Naive thymus-derived CD4-positive, alpha-beta T cell (primary cell): ENCODE results near the gene GALNT13. TPM values are rescaled to one million over a fixed set of nuclear protein-coding genes. Genes with fewer than 3 reads are reported as not detected.

ENCODE experiments used
- ATAC-seq: fragments of 150-1000 bp; cut with Tn5 transposase; 2 replicates; pipeline ENCODE4 v1.10.0; 2021; ENCODE audit warnings: mild to moderate bottlenecking, moderate library complexity
- CTCF ChIA-PET: fragments of 350-600 bp; sonication (Branson Sonifier 250); formaldehyde crosslinking; loops from one replicate; lab custom pipeline; 2021; ENCODE audit warnings: antibody characterized with exemption; lab: Charles Lee
- POLR2A ChIA-PET: fragments of 350-600 bp; sonication (Branson Sonifier 250); formaldehyde crosslinking; loops from one replicate; lab custom pipeline; 2021; ENCODE audit warnings: antibody characterized with exemption, inconsistent platforms; lab: Charles Lee
- DNase-seq, 9 donors: peaks; one replicate each; pipeline versions ENCODE4 v3.0.0 to v3.0.0-alpha.2; 2020 to 2022; ENCODE audit warnings: mixed read lengths in 1 of 9
- H3K27ac ChIP-seq: one replicate; pipeline ENCODE4 v1.7.0; 2013; ENCODE audit warnings: mild to moderate bottlenecking, low read depth, low read length, moderate library complexity
- H3K27me3 ChIP-seq, 2 donors: one replicate each; pipeline ENCODE4 v1.7.0; 2013; ENCODE audit warnings: low read length in 2 of 2, mild to moderate bottlenecking in 2 of 2, moderate library complexity in 2 of 2; ENCODE audit not compliant: control insufficient read depth in 2 of 2, insufficient read depth in 2 of 2
- H3K36me3 ChIP-seq, 3 experiments: 1 replicate in 2 of 3; 2 replicates in 1 of 3; pipeline ENCODE4 v1.7.0; 2013; ENCODE audit warnings: low read length in 3 of 3, mild to moderate bottlenecking in 3 of 3, moderate library complexity in 1 of 3; ENCODE audit not compliant: insufficient read depth in 3 of 3, control insufficient read depth in 2 of 3
- H3K4me1 ChIP-seq, 2 donors: one replicate each; pipeline ENCODE4 v1.7.0; 2013; ENCODE audit warnings: low read length in 2 of 2, mild to moderate bottlenecking in 2 of 2, moderate library complexity in 1 of 2; ENCODE audit not compliant: control insufficient read depth in 2 of 2, insufficient read depth in 2 of 2
- H3K4me3 ChIP-seq: 2 replicates; pipeline ENCODE4 v1.7.0; 2013; ENCODE audit warnings: mild to moderate bottlenecking, low read length
- H3K9me3 ChIP-seq, 3 experiments: 1 replicate in 2 of 3; 2 replicates in 1 of 3; pipeline ENCODE4 v1.7.0; 2013; ENCODE audit warnings: low read length in 3 of 3; ENCODE audit not compliant: control insufficient read depth in 2 of 3
- H3K27ac Mint-ChIP-seq, 9 donors: one replicate each; pipeline ENCODE4 v1.8.0; 2020 to 2022; ENCODE audit warnings: mixed read lengths in 9 of 9, mild to moderate bottlenecking in 8 of 9, moderate library complexity in 5 of 9, inconsistent platforms in 2 of 9
- H3K27me3 Mint-ChIP-seq, 5 donors: one replicate each; pipeline ENCODE4 v1.8.0; 2021 to 2022; ENCODE audit warnings: mixed read lengths in 5 of 5, mild to moderate bottlenecking in 1 of 5
- H3K36me3 Mint-ChIP-seq, 5 donors: one replicate each; pipeline ENCODE4 v1.8.0; 2020 to 2022; ENCODE audit warnings: mixed read lengths in 5 of 5, mild to moderate bottlenecking in 3 of 5, inconsistent platforms in 1 of 5
- H3K4me1 Mint-ChIP-seq, 7 donors: one replicate each; pipeline ENCODE4 v1.8.0; 2020 to 2022; ENCODE audit warnings: mixed read lengths in 7 of 7, mild to moderate bottlenecking in 3 of 7, inconsistent platforms in 1 of 7
- H3K4me3 Mint-ChIP-seq, 10 donors: one replicate each; pipeline ENCODE4 v1.8.0; 2020 to 2022; ENCODE audit warnings: mild to moderate bottlenecking in 10 of 10, mixed read lengths in 10 of 10, moderate library complexity in 6 of 10, inconsistent platforms in 2 of 10
- H3K9me3 Mint-ChIP-seq, 11 donors: one replicate each; pipeline ENCODE4 v1.8.0; 2020 to 2022; ENCODE audit warnings: mixed read lengths in 11 of 11, mild to moderate bottlenecking in 4 of 11, inconsistent platforms in 1 of 11, moderate library complexity in 1 of 11
- intact Hi-C, 2 donors: fragments of 100-400 bp; cut with micrococcal nuclease; formaldehyde crosslinking; loops; one replicate each; pipeline ENCODE4 v1.15.1; 2023
- polyA plus RNA-seq, 2 donors: library from polyadenylated mRNA; unstranded; fragments of 300-500 nt; fragmentation: Illumina TruSeq; gene quantifications; one replicate each; pipeline ENCODE4 v1.2.3, GENCODE V29; 2021
- total RNA-seq, 6 experiments: library from RNA in 5 of 6; stranded (reverse) in 5 of 6; gene quantifications; 1 replicate in 5 of 6; 2 replicates in 1 of 6; pipeline ENCODE4 v1.2.3 and lab custom pipeline; 2021 to 2026

GALNT13 gene
- total and polyA plus RNA-seq, 7 experiments from 2014 or later: 0.44 TPM; not detected in 6

DNA sequence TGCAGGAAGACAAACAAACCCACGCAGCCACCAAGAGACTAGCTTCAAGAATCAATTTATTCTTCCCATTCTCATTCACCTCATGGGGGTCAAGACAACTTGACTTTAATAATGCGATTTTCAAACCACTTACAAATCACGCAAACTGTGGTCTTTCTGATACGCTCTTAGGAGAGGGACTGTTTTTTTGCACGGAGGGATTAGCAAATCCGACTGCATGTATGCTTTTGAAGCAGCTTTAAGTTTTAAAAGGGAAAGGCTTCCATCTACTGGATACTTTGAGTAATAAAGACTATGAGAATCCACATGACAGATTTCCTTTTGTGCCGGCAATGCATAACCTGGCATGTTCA is 503.8 kb downstream of the GALNT13 start:
- H3K36me3 Mint-ChIP-seq: no peaks in the 10 kb centered on the region
- H3K36me3 ChIP-seq: no peaks in the 10 kb centered on the region
- peak in 1 of 9 donors; percentile 7 for DNase-seq

DNA sequence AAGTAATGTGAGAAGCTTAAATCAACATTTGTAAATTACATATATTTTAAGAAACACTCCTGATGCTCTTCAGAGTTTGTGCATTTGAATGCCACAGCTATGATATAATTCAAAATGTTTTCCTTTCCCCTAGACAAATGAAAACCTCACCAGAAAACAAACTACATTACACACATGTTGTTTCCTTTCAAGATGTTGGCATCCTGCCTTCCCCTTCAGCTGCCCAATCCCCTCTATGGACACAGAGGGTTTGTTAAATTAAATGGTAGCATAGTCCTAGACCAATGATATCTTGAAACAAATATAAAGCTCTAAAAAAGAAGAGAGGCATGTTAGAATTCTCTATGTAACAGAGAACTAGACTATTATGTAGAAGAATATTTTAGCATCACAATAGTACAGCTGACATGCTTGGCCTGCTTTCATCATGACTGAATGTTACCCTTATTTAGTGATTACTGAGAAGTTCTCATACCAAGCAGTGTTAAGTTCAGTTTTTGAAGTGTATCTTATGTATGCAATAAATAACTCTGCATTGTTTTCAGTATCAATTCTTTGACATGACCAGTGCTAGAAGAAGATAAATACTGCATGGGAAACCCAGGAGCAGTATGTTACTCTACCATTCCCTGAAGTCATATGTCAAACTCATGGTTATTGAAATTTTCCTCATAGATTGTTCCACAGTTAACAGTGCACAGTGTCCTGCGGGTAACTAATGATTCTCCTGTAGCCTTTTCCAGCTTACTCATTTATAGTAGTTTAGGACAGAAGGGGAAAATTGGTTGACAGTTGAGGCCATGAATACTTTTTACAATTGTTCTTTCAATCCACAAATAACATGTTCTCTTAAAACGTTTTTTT is 510.4 kb downstream of the GALNT13 start:
- POLR2A ChIA-PET: no interaction called here
- no peaks in the 10 kb centered on the region for H3K9me3 ChIP-seq
- H3K27me3 Mint-ChIP-seq: no peaks in the 10 kb centered on the region
- H3K4me1 Mint-ChIP-seq: no peaks in the 10 kb centered on the region
- H3K4me1 ChIP-seq: no peaks in the 10 kb centered on the region
- CTCF ChIA-PET: no interaction called here
- H3K27ac ChIP-seq: no peak overlapping the region
- no peak for ATAC-seq
- H3K27ac Mint-ChIP-seq: no peak overlapping the region
- H3K9me3 Mint-ChIP-seq: peaks cover 0 to 4% (median 0%) of the 10 kb centered on the region in 11 donors
- H3K4me3 ChIP-seq: no peak overlapping the region
- intact Hi-C loops: no loop called here
- H3K4me3 Mint-ChIP-seq: no peak overlapping the region
- H3K36me3 Mint-ChIP-seq: no peaks in the 10 kb centered on the region
- no peaks in the 10 kb centered on the region for H3K27me3 ChIP-seq
- no peaks in the 10 kb centered on the region for H3K36me3 ChIP-seq
- no peak for DNase-seq

More for the DNA sequence above, 503.8 kb downstream of the GALNT13 start:
- H3K4me1 ChIP-seq: no peaks in the 10 kb centered on the region
- CTCF ChIA-PET: interaction anchor here (0.7 kb wide), 1 partner anchor 1691 kb away, joined by 3 read pairs; no protein-coding TSS in a partner anchor
- Mint-ChIP-seq H3K27me3 (peaks cover 0 to 4% (median 0%) of the 10 kb centered on the region in 5 donors), H3K9me3 (no peaks in the 10 kb centered on the region), H3K27ac (no peak overlapping the region), H3K4me3 (no peak overlapping the region), H3K4me1 (peaks cover 0 to 5% (median 0%) of the 10 kb centered on the region in 7 donors)
- H3K27me3 ChIP-seq: no peaks in the 10 kb centered on the region
- H3K9me3 ChIP-seq: no peaks in the 10 kb centered on the region
- intact Hi-C loops: loop anchor here in 1 of 2 donors (10.0 kb wide), 1 partner anchor 1451 kb away; no protein-coding TSS in a partner anchor
- POLR2A ChIA-PET: interaction anchor here (0.6 kb wide), 1 partner anchor 661 kb away, joined by 3 read pairs; no protein-coding TSS in a partner anchor
- ATAC-seq: no peak
- H3K27ac ChIP-seq: no peak overlapping the region
- H3K4me3 ChIP-seq: no peak overlapping the region

DNA sequence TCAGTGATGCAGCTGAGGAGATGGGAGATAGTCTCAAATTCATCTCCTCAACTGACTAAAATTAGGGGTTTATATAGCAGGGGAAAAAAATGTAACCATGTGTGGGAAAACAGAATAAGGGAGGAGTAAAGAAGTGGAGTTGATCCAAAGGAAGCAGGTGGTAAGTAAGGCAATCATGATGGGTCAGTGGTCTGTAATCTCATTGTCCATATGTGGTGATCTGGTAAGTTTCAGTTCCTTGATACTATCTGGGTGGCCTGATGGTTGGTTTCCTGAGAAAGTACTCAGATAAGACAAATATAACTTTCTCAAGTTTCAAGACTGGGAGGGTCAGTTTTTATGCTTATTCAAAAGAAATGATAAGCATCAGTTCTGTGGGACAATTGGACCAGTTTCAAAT is 514.5 kb downstream of the GALNT13 start:
- no peak overlapping the region for H3K27ac ChIP-seq
- no peaks in the 10 kb centered on the region for H3K27me3 Mint-ChIP-seq
- peaks cover 0 to 2% (median 0%) of the 10 kb centered on the region in 7 donors for H3K4me1 Mint-ChIP-seq
- H3K4me1 ChIP-seq: no peaks in the 10 kb centered on the region
- H3K9me3 ChIP-seq: no peaks in the 10 kb centered on the region
- ChIA-PET POLR2A (no interaction called here), CTCF (no interaction called here)
- peaks cover 0 to 10% (median 3%) of the 10 kb centered on the region in 11 donors for H3K9me3 Mint-ChIP-seq
- no peaks in the 10 kb centered on the region for H3K36me3 ChIP-seq
- H3K27me3 ChIP-seq: no peaks in the 10 kb centered on the region
- no peaks in the 10 kb centered on the region for H3K36me3 Mint-ChIP-seq
- H3K4me3 Mint-ChIP-seq: no peak overlapping the region
- no peak for ATAC-seq
- intact Hi-C loops: no loop called here
- H3K4me3 ChIP-seq: no peak overlapping the region
- no peak for DNase-seq
- no peak overlapping the region for H3K27ac Mint-ChIP-seq

DNA sequence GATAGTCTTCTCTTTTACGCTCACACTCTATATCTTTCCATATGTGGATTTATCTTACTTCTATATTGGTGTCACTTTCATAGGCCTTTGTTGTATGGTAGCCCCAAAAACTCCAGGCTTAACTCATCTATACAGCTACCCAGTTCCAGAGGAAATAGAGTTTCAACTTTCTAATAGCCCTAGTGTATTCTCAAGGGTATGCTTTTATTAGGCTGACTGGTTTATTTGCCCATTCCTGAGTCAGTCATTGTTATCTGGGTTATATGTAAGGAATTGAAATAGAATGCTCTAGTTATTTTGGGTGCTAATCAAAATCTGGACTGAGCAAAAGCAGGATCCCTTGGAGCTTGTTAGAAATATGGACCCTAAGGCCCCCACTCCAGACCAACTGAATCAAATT is 519.3 kb downstream of the GALNT13 start:
- ChIA-PET CTCF (no interaction called here), POLR2A (no interaction called here)
- Mint-ChIP-seq H3K9me3 (peaks cover 0 to 14% (median 4%) of the 10 kb centered on the region in 11 donors), H3K4me1 (peaks cover 0 to 2% (median 0%) of the 10 kb centered on the region in 7 donors), H3K27ac (no peak overlapping the region), H3K27me3 (no peaks in the 10 kb centered on the region), H3K36me3 (no peaks in the 10 kb centered on the region), H3K4me3 (no peak overlapping the region)
- Histone ChIP-seq H3K27me3 (no peaks in the 10 kb centered on the region), H3K4me3 (no peak overlapping the region), H3K36me3 (no peaks in the 10 kb centered on the region), H3K4me1 (no peaks in the 10 kb centered on the region), H3K27ac (no peak overlapping the region), H3K9me3 (no peaks in the 10 kb centered on the region)
- intact Hi-C loops: no loop called here
- DNase-seq (no peak), ATAC-seq (no peak)

DNA sequence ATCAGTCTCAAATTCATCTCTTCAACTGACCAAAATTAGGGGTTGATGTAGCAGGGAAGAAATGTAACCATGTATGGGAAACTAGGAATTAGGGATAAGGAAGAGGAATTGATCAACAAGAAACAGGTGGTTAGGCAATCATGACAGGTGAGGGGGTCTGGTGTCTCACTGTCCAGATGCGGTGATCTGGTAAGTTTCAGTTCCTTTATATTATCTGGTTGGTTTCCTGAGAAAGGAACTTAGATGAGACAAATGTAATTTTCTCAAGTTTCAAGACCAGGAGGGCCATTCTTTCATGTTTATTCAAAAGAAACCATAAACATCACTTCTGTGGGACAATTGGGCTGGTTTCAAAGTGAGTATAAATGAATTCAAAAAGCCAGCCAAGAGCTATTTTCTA is 520.5 kb downstream of the GALNT13 start:
- ATAC-seq (no peak), DNase-seq (no peak)
- Mint-ChIP-seq H3K4me1 (peaks cover 0 to 2% (median 0%) of the 10 kb centered on the region in 7 donors), H3K9me3 (peaks cover 0 to 14% (median 4%) of the 10 kb centered on the region in 11 donors), H3K27me3 (no peaks in the 10 kb centered on the region), H3K36me3 (no peaks in the 10 kb centered on the region), H3K27ac (no peak overlapping the region), H3K4me3 (no peak overlapping the region)
- H3K36me3 ChIP-seq: no peaks in the 10 kb centered on the region
- no peaks in the 10 kb centered on the region for H3K27me3 ChIP-seq
- H3K27ac ChIP-seq: no peak overlapping the region
- intact Hi-C loops: no loop called here
- ChIA-PET POLR2A (no interaction called here), CTCF (no interaction called here)
- H3K4me1 ChIP-seq: no peaks in the 10 kb centered on the region
- H3K4me3 ChIP-seq: no peak overlapping the region
- no peaks in the 10 kb centered on the region for H3K9me3 ChIP-seq

DNA sequence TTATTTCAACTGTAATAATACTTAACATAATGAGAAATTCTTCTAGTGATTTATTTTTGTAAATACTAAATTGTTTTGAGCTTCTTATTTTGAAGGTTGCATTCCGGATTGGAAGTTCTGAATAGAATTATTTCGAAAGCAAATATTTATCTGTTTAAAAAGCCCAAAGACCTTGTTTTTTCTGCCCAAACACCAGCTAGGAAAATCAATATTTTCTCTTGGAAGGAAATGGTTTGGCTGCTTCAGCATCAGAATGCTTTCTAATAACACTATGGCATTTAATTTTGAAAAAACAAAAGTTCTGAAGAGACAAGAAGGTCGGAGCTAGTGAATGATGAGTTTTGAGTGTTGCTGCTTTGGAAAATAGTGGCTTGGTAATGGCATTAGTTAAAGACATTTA is 522.9 kb downstream of the GALNT13 start:
- H3K9me3 Mint-ChIP-seq: peaks cover 0 to 10% (median 2%) of the 10 kb centered on the region in 11 donors
- ChIA-PET POLR2A (no interaction called here), CTCF (no interaction called here)
- DNase-seq: no peak
- no peaks in the 10 kb centered on the region for H3K27me3 ChIP-seq
- H3K36me3 Mint-ChIP-seq: no peaks in the 10 kb centered on the region
- no peak overlapping the region for H3K27ac Mint-ChIP-seq
- no peak overlapping the region for H3K4me3 ChIP-seq
- H3K9me3 ChIP-seq: no peaks in the 10 kb centered on the region
- no peak for ATAC-seq
- H3K4me1 ChIP-seq: no peaks in the 10 kb centered on the region
- H3K27me3 Mint-ChIP-seq: no peaks in the 10 kb centered on the region
- H3K36me3 ChIP-seq: no peaks in the 10 kb centered on the region
- no peak overlapping the region for H3K27ac ChIP-seq
- intact Hi-C loops: no loop called here
- peaks cover 0 to under 1% (median 0%) of the 10 kb centered on the region in 7 donors for H3K4me1 Mint-ChIP-seq
- no peak overlapping the region for H3K4me3 Mint-ChIP-seq
